GM12878 (cell line): Measurements from ENCODE around the gene HIVEP2.

Experiments
- EZH2 ChIP-seq: IDR thresholded peaks from 2 replicates; pipeline ENCODE4 v1.6.1; 2012; ENCODE audit warnings: low read depth, mild to moderate bottlenecking, control low read depth, inconsistent platforms, low read length, borderline replicate concordance; ENCODE audit not compliant: control insufficient read depth
- FOS ChIP-seq: IDR thresholded peaks from 3 replicates; pipeline ENCODE4 v1.6.1; 2011; ENCODE audit warnings: borderline replicate concordance; ENCODE audit not compliant: insufficient read length; ENCODE audit errors: extremely low read depth
- IKZF1 ChIP-seq: fragments of 450-650 bp; conservative IDR thresholded peaks from 2 replicates; pipeline ENCODE4 v1.6.1; 2017; ENCODE audit warnings: antibody characterized with exemption, mild to moderate bottlenecking
- MEF2A ChIP-seq: IDR thresholded peaks from 2 replicates; pipeline ENCODE4 v1.6.1; 2011; ENCODE audit warnings: low read depth, mild to moderate bottlenecking, low read length, moderate library complexity; ENCODE audit not compliant: insufficient read depth
- NFYB ChIP-seq: IDR thresholded peaks from 2 replicates; pipeline ENCODE4 v1.6.1; 2011; ENCODE audit warnings: low read depth, mild to moderate bottlenecking, low read length, improper control_type of control experiment, moderate library complexity; ENCODE audit not compliant: insufficient read depth
- POLR2A ChIP-seq: IDR thresholded peaks from 2 replicates; pipeline ENCODE4 v1.6.1; 2011; ENCODE audit warnings: low read depth, mild to moderate bottlenecking, low read length
- RCOR1 ChIP-seq: conservative IDR thresholded peaks from 2 replicates; pipeline ENCODE4 v1.6.1; 2012; ENCODE audit warnings: low read depth, low read length, improper control_type of control experiment
- SIX5 ChIP-seq: IDR thresholded peaks from 2 replicates; pipeline ENCODE4 v1.6.1; 2011; ENCODE audit warnings: mild to moderate bottlenecking, low read depth, low read length, moderate library complexity; ENCODE audit not compliant: severe bottlenecking
- STAT1 ChIP-seq: fragments of 450-650 bp; conservative IDR thresholded peaks from 2 replicates; pipeline ENCODE4 v1.6.1; 2014; ENCODE audit warnings: antibody characterized with exemption, mild to moderate bottlenecking
- SUZ12 ChIP-seq: fragments of 200-600 bp; sonication (generic); IDR thresholded peaks from one replicate; pipeline ENCODE4 v1.6.1; 2018; ENCODE audit warnings: antibody characterized with exemption, mild to moderate bottlenecking; ENCODE audit not compliant: unreplicated experiment
- TAF1 ChIP-seq: IDR thresholded peaks from 2 replicates; pipeline ENCODE4 v1.6.1; 2011; ENCODE audit warnings: mild to moderate bottlenecking, low read depth, low read length, borderline replicate concordance
- TF ChIP-seq, protein P1 (sequence below): IDR thresholded peaks from 2 replicates; pipeline ENCODE4 v1.6.1; 2012; ENCODE audit warnings: low read depth, low read length, improper control_type of control experiment
- TF ChIP-seq, protein P2 (sequence below), 3 experiments: IDR thresholded peaks in 2 of 3; conservative IDR thresholded peaks in 1 of 3; 2 replicates each; pipeline ENCODE4 v1.5.1; 2011; ENCODE audit warnings: low read depth in 3 of 3, low read length in 3 of 3, mild to moderate bottlenecking in 3 of 3, control low read depth in 2 of 3, moderate library complexity in 2 of 3, inconsistent platforms in 1 of 3, mixed read lengths in 1 of 3; ENCODE audit not compliant: control insufficient read depth in 2 of 3, insufficient read depth in 1 of 3; ENCODE audit errors: extremely low read depth in 1 of 3

DNA sequence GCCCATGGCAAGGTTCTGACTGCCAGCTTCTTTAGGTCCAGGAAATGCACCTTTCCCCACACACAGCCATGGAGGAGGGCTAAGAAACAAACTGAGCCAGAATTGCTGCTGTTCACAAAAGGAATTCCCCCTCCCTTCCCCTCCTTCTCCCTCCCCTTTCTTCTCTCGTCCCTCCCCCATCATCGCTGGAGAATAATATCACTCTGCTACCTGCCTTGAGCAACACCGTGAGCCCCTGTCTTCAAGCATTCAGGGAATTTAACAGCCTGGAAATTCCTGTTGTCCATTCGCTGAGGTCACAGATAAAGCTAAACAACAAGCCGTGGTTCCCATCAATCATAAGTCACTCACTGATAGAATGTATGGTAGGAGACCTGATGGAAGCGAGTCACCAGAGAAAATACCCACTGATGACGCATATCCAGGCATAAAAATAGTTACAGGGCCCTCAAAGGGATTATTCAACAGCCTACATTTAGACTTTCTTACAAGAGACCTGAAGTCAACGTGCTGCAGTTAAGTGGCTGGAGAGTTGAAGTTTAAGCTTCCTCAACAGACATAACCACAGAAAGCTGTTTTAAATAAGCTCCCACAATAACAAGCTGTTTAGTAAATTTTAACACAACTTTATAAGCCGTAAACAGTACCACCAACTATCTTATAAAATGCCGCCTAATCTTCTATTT is 59.7 kb downstream of the HIVEP2 start:
- TF ChIP-seq, protein P1, sequence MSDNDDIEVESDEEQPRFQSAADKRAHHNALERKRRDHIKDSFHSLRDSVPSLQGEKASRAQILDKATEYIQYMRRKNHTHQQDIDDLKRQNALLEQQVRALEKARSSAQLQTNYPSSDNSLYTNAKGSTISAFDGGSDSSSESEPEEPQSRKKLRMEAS, result no peak
- TF ChIP-seq, protein P2, sequence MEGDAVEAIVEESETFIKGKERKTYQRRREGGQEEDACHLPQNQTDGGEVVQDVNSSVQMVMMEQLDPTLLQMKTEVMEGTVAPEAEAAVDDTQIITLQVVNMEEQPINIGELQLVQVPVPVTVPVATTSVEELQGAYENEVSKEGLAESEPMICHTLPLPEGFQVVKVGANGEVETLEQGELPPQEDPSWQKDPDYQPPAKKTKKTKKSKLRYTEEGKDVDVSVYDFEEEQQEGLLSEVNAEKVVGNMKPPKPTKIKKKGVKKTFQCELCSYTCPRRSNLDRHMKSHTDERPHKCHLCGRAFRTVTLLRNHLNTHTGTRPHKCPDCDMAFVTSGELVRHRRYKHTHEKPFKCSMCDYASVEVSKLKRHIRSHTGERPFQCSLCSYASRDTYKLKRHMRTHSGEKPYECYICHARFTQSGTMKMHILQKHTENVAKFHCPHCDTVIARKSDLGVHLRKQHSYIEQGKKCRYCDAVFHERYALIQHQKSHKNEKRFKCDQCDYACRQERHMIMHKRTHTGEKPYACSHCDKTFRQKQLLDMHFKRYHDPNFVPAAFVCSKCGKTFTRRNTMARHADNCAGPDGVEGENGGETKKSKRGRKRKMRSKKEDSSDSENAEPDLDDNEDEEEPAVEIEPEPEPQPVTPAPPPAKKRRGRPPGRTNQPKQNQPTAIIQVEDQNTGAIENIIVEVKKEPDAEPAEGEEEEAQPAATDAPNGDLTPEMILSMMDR (IDR thresholded peaks at IDR 0.05 in 2 of 3, conservative IDR thresholded peaks at IDR 0.05 in 1 of 3; ENCODE audit: control insufficient read depth in 2 of 3, extremely low read depth in 1 of 3, insufficient read depth in 1 of 3, low read depth in 3 of 3, low read length in 3 of 3), result no peak
- no peak for TF ChIP-seq RCOR1
- TF ChIP-seq STAT1, result no peak
- peak; percentile 99 for TF ChIP-seq MEF2A
- TF ChIP-seq FOS, result no peak
- TF ChIP-seq NFYB, result no peak
- TF ChIP-seq IKZF1, result peak; percentile 95
- TF ChIP-seq EZH2, result no peak
- no peak for TF ChIP-seq SUZ12
- no peak for TF ChIP-seq SIX5
- TF ChIP-seq TAF1, result peak; percentile 53; the same call in 1 of the 2 replicates
- TF ChIP-seq POLR2A, result peak; percentile 49
